Measurements from ENCODE around the gene SLC18A3.

- TF ChIP-seq CTCF (conservative IDR thresholded peaks at IDR 0.05; ENCODE audit: low read depth in 2 of 2) (no peak), EZH2 (IDR thresholded peaks at IDR 0.05; ENCODE audit: low read depth, unreplicated experiment) (peak; percentile 39), POLR2AphosphoS5 (IDR thresholded peaks at IDR 0.05; ENCODE audit: low read depth) (no peak), JUNB (IDR thresholded peaks at IDR 0.05; ENCODE audit: unreplicated experiment) (no peak), ZNF331 (CRISPR knock-in tag; IDR thresholded peaks at IDR 0.05; ENCODE audit: low read depth) (no peak), REST (IDR thresholded peaks at IDR 0.05; ENCODE audit: unreplicated experiment) (peak; percentile 91), EZH2phosphoT487 (IDR thresholded peaks at IDR 0.05; ENCODE audit: unreplicated experiment) (no peak), ZNF462 (CRISPR knock-in tag; IDR thresholded peaks at IDR 0.05) (no peak)
Measured at GRCh38 chr10:49606981-49607535, 3.1 kb upstream of the SLC18A3 start.

Data from GM23338 (cell line).